GOT3 (cell line): ENCODE results near the gene ZBTB38.

Experiments
- DNase-seq: peaks from one replicate; lab custom pipeline; 2025; ENCODE audit warnings: mixed read lengths; lab: John Stamatoyannopoulos, UW

ZBTB38 gene

DNA sequence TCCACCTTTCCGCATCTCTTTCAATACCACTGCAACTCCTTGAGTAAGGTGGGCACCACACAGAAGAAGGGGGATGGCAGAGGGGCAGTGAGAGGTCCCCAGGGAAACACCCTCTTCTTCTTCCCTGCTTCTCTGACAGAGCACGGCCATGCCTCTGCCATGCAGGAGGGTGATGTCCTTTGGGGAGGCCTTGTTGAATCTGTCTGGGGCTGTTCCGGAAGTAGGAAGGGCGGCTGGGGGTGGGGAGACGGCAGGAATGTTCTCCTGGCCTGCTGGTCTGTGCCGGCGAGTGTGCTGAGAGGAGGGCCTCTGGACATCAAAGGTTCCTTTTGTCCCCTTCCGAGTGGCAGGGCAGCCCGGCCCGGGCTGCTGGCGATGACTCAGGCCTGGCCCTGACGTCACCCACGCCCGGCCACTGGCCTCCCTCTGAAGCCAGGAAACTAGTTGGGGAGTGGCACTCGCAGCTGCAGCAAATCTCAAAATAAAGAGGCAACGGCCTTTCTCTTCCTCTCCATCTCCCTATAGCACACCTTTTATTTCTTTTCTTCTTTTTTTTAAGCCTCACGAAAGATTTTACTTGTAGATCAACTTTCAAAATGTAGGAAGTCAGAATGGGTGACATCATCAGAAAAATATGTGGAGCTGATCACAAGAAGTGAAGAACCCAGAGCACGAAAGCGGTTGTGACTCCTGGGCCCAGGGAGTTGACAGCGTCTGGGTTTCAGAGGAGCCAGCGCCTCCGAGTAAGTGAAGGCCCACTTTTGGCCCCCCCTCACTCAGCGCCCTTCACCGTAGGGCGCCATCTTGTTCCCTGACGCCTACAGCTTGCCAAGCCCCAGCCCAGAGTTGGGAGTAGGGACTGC, at the start of gene ZBTB38:
Gene ZBTB38 (plus strand): TSS at position 443 of the 863 bp plus-strand sequence. CDS start 73,885 bp downstream, outside the sequence.
- DNase-seq, result peak; percentile 56

- no peak for DNase-seq
These were observed 47.8 kb upstream of the ZBTB38 start for GRCh38 chr3:141320399-141321108.

- DNase-seq, result no peak
These were observed 47.2 kb upstream of the ZBTB38 start for GRCh38 chr3:141321109-141321497.

DNA sequence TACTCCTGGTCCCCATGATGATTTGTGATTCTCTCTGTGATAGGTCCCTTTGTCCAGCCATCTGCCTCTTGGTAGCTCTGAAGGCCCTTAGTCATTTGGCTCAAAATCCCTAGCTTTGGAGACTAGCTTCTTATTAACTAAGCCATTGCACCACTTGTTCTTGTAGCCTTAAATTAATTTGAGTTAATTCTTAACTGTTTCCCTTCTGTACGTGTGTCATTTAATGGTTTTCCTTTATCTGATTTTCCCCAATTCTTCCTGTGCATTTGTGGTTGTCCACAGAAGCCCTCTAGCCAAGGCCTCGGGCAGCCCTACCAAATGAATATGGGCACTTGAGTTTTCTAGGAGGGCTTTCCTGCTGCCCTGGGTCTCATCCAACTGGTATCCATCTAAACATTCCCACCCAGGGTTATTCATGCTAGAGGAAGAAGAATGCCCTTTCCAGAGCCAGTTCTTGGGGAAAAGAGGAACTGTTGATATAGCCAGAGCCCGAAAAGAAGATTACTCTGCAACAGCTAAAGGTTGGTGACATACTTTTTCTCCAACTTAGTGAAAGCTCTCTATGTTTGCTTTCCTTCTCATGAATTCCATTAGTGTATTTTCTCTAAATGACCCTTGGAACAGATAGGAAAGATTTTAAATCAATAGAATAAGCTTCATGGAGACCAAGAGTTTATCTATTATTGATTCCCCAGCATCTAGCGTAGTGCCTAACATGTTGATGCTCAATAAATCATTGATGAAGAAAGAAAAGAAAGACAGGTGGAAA, 44.2 kb upstream of the ZBTB38 start:
- DNase-seq, result no peak

DNA sequence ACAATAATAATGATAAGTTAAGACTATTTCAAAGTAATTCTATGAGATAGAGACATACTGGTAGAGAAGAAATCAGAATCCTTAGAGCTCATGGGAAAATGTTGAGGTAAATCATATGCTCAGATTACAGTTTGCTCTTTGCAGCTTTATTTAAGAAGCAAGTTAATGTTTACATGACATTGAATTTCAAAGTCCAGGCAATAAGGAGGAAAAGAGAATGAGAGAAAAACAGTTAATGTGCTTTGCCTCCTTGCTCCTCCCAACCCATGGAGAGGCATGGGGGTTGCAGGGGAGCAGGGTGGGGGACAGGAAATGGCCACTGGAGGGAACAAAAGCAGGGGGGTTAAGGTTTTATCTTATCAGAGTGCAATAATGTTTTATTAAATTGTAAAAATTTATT, 42.2 kb upstream of the ZBTB38 start:
- DNase-seq, result no peak

- DNase-seq, result no peak
These were observed 41.7 kb upstream of the ZBTB38 start for GRCh38 chr3:141326626-141327025.

GRCh38 chr3:141328286-141329166, 39.8 kb upstream of the ZBTB38 start:
- no peak for DNase-seq

- DNase-seq, result no peak
These were observed 38.1 kb upstream of the ZBTB38 start for GRCh38 chr3:141330235-141330634.

- no peak for DNase-seq
These were observed 37.5 kb upstream of the ZBTB38 start for GRCh38 chr3:141330718-141331376.

- peak; percentile 89 for DNase-seq
These were observed 36.7 kb upstream of the ZBTB38 start for GRCh38 chr3:141331377-141332318.

DNA sequence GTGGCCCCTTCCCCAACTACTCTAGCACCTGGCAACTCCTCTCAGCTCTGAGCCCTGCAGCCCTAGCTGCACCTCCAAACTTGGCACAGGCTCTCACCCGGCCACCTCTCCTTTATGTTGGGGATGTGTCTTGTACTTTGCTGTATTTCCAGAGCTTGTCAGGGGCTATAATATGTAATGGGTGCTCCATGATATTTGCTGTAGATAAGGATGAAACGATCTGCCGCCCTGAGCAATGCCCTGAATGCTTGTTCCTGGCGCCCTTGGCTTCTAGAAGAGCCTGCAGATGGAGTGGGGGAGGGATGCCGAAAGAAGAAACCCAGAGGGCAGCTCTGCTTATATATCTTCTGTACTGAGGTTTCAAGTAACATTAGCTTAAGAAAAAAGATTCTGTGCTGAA, 35.9 kb upstream of the ZBTB38 start:
- no peak for DNase-seq

- no peak for DNase-seq
These were observed 34.3 kb upstream of the ZBTB38 start for GRCh38 chr3:141333836-141334626.

DNA sequence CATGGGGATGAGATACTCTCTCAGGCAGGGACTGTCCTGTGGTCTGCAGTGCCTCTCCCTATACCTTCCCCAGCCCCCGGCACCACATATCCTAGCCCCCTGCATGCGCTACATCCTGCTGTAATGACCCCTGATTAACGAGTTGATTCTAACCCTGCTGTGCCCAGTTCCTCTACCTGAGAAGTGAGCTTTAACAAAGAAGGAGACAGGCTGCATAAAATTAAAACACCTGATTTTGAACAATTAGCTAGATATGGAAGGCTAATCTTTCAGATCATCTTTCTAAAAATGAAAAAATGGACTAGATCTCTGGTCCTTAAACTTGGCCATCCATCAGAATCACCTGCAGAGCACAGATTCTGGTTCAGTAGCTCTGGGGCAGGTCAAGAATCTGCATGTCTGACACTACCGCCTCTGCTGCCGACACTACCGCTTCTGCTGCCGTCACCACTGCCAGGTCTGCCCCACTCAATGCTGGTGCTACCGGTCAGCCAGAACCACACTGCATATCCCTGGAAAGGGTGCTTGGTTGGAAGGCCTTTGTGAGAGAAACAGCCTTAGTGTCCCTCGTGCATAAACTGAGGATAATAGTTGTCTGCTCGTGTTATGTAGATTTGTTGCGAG, 33.6 kb upstream of the ZBTB38 start:
- no peak for DNase-seq

DNA sequence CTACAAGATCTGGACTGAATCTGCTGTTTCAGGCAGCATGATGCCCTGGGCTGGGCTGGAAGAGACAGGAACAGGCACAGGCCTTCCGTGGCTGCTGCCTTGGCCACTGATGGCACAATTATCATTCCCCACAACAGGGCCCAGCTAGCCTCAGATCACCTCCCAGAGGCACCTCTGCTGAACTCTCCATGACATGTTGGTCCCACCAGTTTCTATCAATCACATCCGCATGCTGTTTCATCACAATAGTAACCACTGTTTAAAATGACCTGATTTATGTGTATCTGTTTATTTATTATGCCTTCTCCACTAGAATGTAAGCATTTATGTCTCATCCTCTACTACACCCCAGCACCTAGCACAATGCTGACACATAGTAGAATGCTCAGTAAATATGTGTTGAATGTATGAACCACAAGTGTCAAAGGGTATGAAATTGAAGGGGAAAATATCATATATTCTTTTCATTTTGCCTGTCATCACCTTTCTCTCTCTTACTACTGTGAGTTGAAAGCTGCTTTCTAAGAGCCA, 32.7 kb upstream of the ZBTB38 start:
- DNase-seq, result no peak

- DNase-seq, result peak; percentile 39
These were observed 31.4 kb upstream of the ZBTB38 start for GRCh38 chr3:141336672-141337522.

- no peak for DNase-seq
These were observed 30.8 kb upstream of the ZBTB38 start for GRCh38 chr3:141337523-141337854.

GRCh38 chr3:141337991-141338390, 30.3 kb upstream of the ZBTB38 start:
- no peak for DNase-seq
